Measurements from ENCODE around the gene ARL8A.

ARL8A gene

GRCh38 chr1:202151045-202151444 is 6.5 kb upstream of the ARL8A start:
- no peak overlapping the region for H3K27ac ChIP-seq
- no peak for TF ChIP-seq CTCF (conservative IDR thresholded peaks at IDR 0.05)

- no peak overlapping the region for H3K27ac ChIP-seq
These were observed 6.1 kb upstream of the ARL8A start for GRCh38 chr1:202150602-202151001.

GRCh38 chr1:202150187-202150586 is 5.7 kb upstream of the ARL8A start:
- TF ChIP-seq CTCF (conservative IDR thresholded peaks at IDR 0.05) = no peak
- H3K27ac ChIP-seq = no peak overlapping the region

More at GRCh38 chr1:202150602-202151001, 6.1 kb upstream of the ARL8A start:
- no peak for TF ChIP-seq CTCF (conservative IDR thresholded peaks at IDR 0.05)

GRCh38 chr1:202149566-202149965 is 5.0 kb upstream of the ARL8A start:
- no peak overlapping the region for H3K27ac ChIP-seq
- TF ChIP-seq CTCF (conservative IDR thresholded peaks at IDR 0.05) = no peak

GRCh38 chr1:202148391-202148790 is 3.9 kb upstream of the ARL8A start:
- TF ChIP-seq CTCF (conservative IDR thresholded peaks at IDR 0.05) = no peak
- H3K27ac ChIP-seq = no peak overlapping the region

- H3K27ac ChIP-seq = no peak overlapping the region
- no peak for TF ChIP-seq CTCF (conservative IDR thresholded peaks at IDR 0.05)
These were observed 2.5 kb upstream of the ARL8A start for GRCh38 chr1:202146993-202147392.

- no peak for TF ChIP-seq CTCF (conservative IDR thresholded peaks at IDR 0.05)
- no peak overlapping the region for H3K27ac ChIP-seq
These were observed 1.7 kb upstream of the ARL8A start for GRCh38 chr1:202146279-202146678.

GRCh38 chr1:202145744-202146140 is 1.2 kb upstream of the ARL8A start:
- peak overlapping the region; percentile 92 for H3K27ac ChIP-seq
